K562 (cell line): Measurements from ENCODE around the gene CCDC85C. TPM values are rescaled to one million over a fixed set of nuclear protein-coding genes. Genes with fewer than 3 reads are reported as not detected.

Experiments
- CSDE1 ChIP-seq, 2 experiments: fragments of 450-650 bp; IDR thresholded peaks; 2 replicates each; pipeline ENCODE4 v1.6.1; 2016; ENCODE audit warnings: mild to moderate bottlenecking in 1 of 2
- ELF4 ChIP-seq: fragments of 450-650 bp; formaldehyde crosslinking; IDR thresholded peaks from 2 replicates; pipeline ENCODE4 v1.4.0; 2022; ENCODE audit warnings: missing genetic modification characterization
- ERF ChIP-seq: fragments of 450-650 bp; formaldehyde crosslinking; IDR thresholded peaks from 2 replicates; pipeline ENCODE4 v1.4.0; 2020; ENCODE audit warnings: mild to moderate bottlenecking, mixed read lengths
- FOXM1 ChIP-seq, 2 experiments: fragments of 450-650 bp in 1 of 2; sonication (generic) in 1 of 2; formaldehyde crosslinking in 1 of 2; IDR thresholded peaks; 2 replicates each; pipeline versions ENCODE4 v1.6.1 to v1.9.0; 2017 to 2022; ENCODE audit warnings: low read depth in 2 of 2, mild to moderate bottlenecking in 2 of 2, missing genetic modification reagents in 1 of 2, moderate library complexity in 1 of 2
- HDAC8 ChIP-seq: fragments of 450-650 bp; IDR thresholded peaks from 2 replicates; pipeline ENCODE4 v1.6.1; 2016; ENCODE audit warnings: mild to moderate bottlenecking, missing genetic modification characterization, moderate library complexity, missing compliant biosample characterization
- KDM5B ChIP-seq: fragments of 200-600 bp; sonication (generic); IDR thresholded peaks from 2 replicates; pipeline ENCODE4 v1.6.1; 2012; ENCODE audit warnings: low read depth, mild to moderate bottlenecking, moderate library complexity, low read length, control low read depth, inconsistent platforms; ENCODE audit not compliant: insufficient replicate concordance
- KLF1 ChIP-seq: fragments of 450-650 bp; IDR thresholded peaks from 2 replicates; pipeline ENCODE4 v1.6.1; 2016; ENCODE audit warnings: missing genetic modification characterization, missing compliant biosample characterization
- MYC ChIP-seq, 2 experiments: fragments of 250-450 bp in 1 of 2; sonication (Bioruptor Pico) in 1 of 2; IDR thresholded peaks; 2 replicates each; pipeline versions ENCODE4 v1.5.1 to v1.6.1; 2012 to 2021; ENCODE audit warnings: low read depth in 2 of 2, borderline replicate concordance in 1 of 2, improper control_type of control experiment in 1 of 2, low read length in 1 of 2, mild to moderate bottlenecking in 1 of 2, moderate library complexity in 1 of 2
- RB1 ChIP-seq: fragments of 450-650 bp; IDR thresholded peaks from 2 replicates; pipeline ENCODE4 v1.6.1; 2017; ENCODE audit warnings: low read depth, mild to moderate bottlenecking
- SNRNP70 ChIP-seq: fragments of 200-400 bp; formaldehyde crosslinking; optimal IDR thresholded peaks from 2 replicates; pipeline ENCODE3; 2017; ENCODE audit warnings: low read depth, low read length
- ZBED1 ChIP-seq: IDR thresholded peaks from 2 replicates; pipeline ENCODE4 v1.6.1; 2014
- ZNF184 ChIP-seq: sonication (generic); formaldehyde crosslinking; IDR thresholded peaks from 2 replicates; pipeline ENCODE4 v1.5.0; 2020; ENCODE audit warnings: missing genetic modification reagents
- ZNF3 ChIP-seq: fragments of 250-450 bp; sonication (Bioruptor Pico); IDR thresholded peaks from 2 replicates; pipeline ENCODE4 v1.5.0; 2021; ENCODE audit warnings: mild to moderate bottlenecking, moderate library complexity
- ZNF324 ChIP-seq: fragments of 250-450 bp; sonication (Bioruptor Pico); IDR thresholded peaks from 2 replicates; pipeline ENCODE4 v1.4.0; 2020; ENCODE audit warnings: mild to moderate bottlenecking
- polyA plus RNA-seq, 8 experiments: library from polyadenylated mRNA; depleted of rRNA in 4 of 8; stranded (reverse) in 5 of 8; unstranded in 3 of 8; fragments of >200 nt; fragmentation: Nextera tagmentation in 2 of 8; fragmentation: Illumina TruSeq in 1 of 8; extraction: Ambion mirVana in 2 of 8; extraction: Trizol in 1 of 8; gene quantifications; 2 replicates each; pipeline versions ENCODE4 v1.2.1 to v1.2.3, GENCODE V29; 2011 to 2014; ENCODE audit warnings: inconsistent platforms in 1 of 8, missing spikeins in 1 of 8
- total RNA-seq, 7 experiments: library from RNA; depleted of rRNA in 6 of 7; stranded (reverse); fragments of >200 nt in 6 of 7; fragmentation: Illumina TruSeq in 2 of 7; extraction: Trizol in 2 of 7; gene quantifications; 2 replicates each; pipeline versions ENCODE4 v1.2.1 to v1.2.3, GENCODE V29; 2011 to 2021; ENCODE audit warnings: low replicate concordance in 1 of 7
- TF ChIP-seq, protein P1 (sequence below): fragments of 450-650 bp; IDR thresholded peaks from 2 replicates; pipeline ENCODE4 v1.6.1; 2016; ENCODE audit warnings: mild to moderate bottlenecking, moderate library complexity
- TF ChIP-seq, protein P2 (sequence below): sonication (generic); formaldehyde crosslinking; IDR thresholded peaks from 2 replicates; pipeline ENCODE4 v1.9.0; 2022; ENCODE audit warnings: mild to moderate bottlenecking, missing genetic modification reagents

The CCDC85C gene
- total and polyA plus RNA-seq, 9 of the 15 experiments (the other 6 are each of a cell fraction or from before 2014, with no cell fraction given) = 0.18 to 22.0 (median 6.3) TPM

- TF ChIP-seq, protein P1, sequence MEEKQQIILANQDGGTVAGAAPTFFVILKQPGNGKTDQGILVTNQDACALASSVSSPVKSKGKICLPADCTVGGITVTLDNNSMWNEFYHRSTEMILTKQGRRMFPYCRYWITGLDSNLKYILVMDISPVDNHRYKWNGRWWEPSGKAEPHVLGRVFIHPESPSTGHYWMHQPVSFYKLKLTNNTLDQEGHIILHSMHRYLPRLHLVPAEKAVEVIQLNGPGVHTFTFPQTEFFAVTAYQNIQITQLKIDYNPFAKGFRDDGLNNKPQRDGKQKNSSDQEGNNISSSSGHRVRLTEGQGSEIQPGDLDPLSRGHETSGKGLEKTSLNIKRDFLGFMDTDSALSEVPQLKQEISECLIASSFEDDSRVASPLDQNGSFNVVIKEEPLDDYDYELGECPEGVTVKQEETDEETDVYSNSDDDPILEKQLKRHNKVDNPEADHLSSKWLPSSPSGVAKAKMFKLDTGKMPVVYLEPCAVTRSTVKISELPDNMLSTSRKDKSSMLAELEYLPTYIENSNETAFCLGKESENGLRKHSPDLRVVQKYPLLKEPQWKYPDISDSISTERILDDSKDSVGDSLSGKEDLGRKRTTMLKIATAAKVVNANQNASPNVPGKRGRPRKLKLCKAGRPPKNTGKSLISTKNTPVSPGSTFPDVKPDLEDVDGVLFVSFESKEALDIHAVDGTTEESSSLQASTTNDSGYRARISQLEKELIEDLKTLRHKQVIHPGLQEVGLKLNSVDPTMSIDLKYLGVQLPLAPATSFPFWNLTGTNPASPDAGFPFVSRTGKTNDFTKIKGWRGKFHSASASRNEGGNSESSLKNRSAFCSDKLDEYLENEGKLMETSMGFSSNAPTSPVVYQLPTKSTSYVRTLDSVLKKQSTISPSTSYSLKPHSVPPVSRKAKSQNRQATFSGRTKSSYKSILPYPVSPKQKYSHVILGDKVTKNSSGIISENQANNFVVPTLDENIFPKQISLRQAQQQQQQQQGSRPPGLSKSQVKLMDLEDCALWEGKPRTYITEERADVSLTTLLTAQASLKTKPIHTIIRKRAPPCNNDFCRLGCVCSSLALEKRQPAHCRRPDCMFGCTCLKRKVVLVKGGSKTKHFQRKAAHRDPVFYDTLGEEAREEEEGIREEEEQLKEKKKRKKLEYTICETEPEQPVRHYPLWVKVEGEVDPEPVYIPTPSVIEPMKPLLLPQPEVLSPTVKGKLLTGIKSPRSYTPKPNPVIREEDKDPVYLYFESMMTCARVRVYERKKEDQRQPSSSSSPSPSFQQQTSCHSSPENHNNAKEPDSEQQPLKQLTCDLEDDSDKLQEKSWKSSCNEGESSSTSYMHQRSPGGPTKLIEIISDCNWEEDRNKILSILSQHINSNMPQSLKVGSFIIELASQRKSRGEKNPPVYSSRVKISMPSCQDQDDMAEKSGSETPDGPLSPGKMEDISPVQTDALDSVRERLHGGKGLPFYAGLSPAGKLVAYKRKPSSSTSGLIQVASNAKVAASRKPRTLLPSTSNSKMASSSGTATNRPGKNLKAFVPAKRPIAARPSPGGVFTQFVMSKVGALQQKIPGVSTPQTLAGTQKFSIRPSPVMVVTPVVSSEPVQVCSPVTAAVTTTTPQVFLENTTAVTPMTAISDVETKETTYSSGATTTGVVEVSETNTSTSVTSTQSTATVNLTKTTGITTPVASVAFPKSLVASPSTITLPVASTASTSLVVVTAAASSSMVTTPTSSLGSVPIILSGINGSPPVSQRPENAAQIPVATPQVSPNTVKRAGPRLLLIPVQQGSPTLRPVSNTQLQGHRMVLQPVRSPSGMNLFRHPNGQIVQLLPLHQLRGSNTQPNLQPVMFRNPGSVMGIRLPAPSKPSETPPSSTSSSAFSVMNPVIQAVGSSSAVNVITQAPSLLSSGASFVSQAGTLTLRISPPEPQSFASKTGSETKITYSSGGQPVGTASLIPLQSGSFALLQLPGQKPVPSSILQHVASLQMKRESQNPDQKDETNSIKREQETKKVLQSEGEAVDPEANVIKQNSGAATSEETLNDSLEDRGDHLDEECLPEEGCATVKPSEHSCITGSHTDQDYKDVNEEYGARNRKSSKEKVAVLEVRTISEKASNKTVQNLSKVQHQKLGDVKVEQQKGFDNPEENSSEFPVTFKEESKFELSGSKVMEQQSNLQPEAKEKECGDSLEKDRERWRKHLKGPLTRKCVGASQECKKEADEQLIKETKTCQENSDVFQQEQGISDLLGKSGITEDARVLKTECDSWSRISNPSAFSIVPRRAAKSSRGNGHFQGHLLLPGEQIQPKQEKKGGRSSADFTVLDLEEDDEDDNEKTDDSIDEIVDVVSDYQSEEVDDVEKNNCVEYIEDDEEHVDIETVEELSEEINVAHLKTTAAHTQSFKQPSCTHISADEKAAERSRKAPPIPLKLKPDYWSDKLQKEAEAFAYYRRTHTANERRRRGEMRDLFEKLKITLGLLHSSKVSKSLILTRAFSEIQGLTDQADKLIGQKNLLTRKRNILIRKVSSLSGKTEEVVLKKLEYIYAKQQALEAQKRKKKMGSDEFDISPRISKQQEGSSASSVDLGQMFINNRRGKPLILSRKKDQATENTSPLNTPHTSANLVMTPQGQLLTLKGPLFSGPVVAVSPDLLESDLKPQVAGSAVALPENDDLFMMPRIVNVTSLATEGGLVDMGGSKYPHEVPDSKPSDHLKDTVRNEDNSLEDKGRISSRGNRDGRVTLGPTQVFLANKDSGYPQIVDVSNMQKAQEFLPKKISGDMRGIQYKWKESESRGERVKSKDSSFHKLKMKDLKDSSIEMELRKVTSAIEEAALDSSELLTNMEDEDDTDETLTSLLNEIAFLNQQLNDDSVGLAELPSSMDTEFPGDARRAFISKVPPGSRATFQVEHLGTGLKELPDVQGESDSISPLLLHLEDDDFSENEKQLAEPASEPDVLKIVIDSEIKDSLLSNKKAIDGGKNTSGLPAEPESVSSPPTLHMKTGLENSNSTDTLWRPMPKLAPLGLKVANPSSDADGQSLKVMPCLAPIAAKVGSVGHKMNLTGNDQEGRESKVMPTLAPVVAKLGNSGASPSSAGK = no peak
- TF ChIP-seq ZBED1 (no peak), ERF (CRISPR knock-in tag) (no peak), ZNF324 (CRISPR knock-in tag) (no peak), KDM5B (no peak), SNRNP70 (no peak), ZNF184 (CRISPR knock-in tag) (no peak), HDAC8 (tag) (no peak), KLF1 (tag) (no peak), CSDE1 (IDR thresholded peaks at IDR 0.05) (no peak), RB1 (peak; percentile 7; the same call in 1 of the 2 replicates), ELF4 (CRISPR knock-in tag) (no peak), ZNF3 (CRISPR knock-in tag) (no peak), FOXM1 (IDR thresholded peaks at IDR 0.05; ENCODE audit: low read depth) (peak; percentile 75), FOXM1 (CRISPR knock-in tag; IDR thresholded peaks at IDR 0.05; ENCODE audit: low read depth) (no peak), MYC (IDR thresholded peaks at IDR 0.05; ENCODE audit: low read depth, low read length) (0 out of 2 replicates have a peak, but pooled peaks have one; percentile 17), MYC (CRISPR knock-in tag; IDR thresholded peaks at IDR 0.05; ENCODE audit: borderline replicate concordance, low read depth) (no peak)
- TF ChIP-seq, protein P2, sequence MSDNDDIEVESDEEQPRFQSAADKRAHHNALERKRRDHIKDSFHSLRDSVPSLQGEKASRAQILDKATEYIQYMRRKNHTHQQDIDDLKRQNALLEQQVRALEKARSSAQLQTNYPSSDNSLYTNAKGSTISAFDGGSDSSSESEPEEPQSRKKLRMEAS = no peak
Measured at GRCh38 chr14:99572173-99572999, 31.6 kb downstream of the CCDC85C start (continued).
